ENCODE data around the gene CPNE9. TPM values are rescaled to one million over a fixed set of nuclear protein-coding genes. Genes with fewer than 3 reads are reported as not detected.

CPNE9 gene
- total RNA-seq, 1 donor from 2014 or later, result not detected

GRCh38 chr3:9721700-9722060, 18.0 kb downstream of the CPNE9 start:
- Mint-ChIP-seq H3K4me1 (ENCODE audit: low read depth) (no peaks in the 10 kb centered on the region), H3K27ac (ENCODE audit: unreplicated experiment) (no peak overlapping the region), H3K36me3 (ENCODE audit: low read depth) (no peaks in the 10 kb centered on the region), H3K4me3 (ENCODE audit: unreplicated experiment) (no peak overlapping the region), H3K27me3 (ENCODE audit: low read depth) (peaks cover 58% of the 10 kb centered on the region), H3K9me3 (ENCODE audit: low read depth) (no peaks in the 10 kb centered on the region)
- TF ChIP-seq CTCF (IDR thresholded peaks at IDR 0.05), result no peak
- no peak for DNase-seq (ENCODE audit: low spot score)

GRCh38 chr3:9725775-9726515, 22.3 kb downstream of the CPNE9 start:
- Mint-ChIP-seq H3K4me1 (ENCODE audit: low read depth) (peaks cover 9% of the 10 kb centered on the region), H3K27ac (ENCODE audit: unreplicated experiment) (no peak overlapping the region), H3K9me3 (ENCODE audit: low read depth) (no peaks in the 10 kb centered on the region), H3K4me3 (ENCODE audit: unreplicated experiment) (no peak overlapping the region), H3K27me3 (ENCODE audit: low read depth) (peaks cover 31% of the 10 kb centered on the region), H3K36me3 (ENCODE audit: low read depth) (no peaks in the 10 kb centered on the region)
- DNase-seq (ENCODE audit: low spot score), result no peak
- TF ChIP-seq CTCF (IDR thresholded peaks at IDR 0.05), result no peak

GRCh38 chr3:9727041-9727595, 23.5 kb downstream of the CPNE9 start:
- Mint-ChIP-seq H3K36me3 (ENCODE audit: low read depth) (no peaks in the 10 kb centered on the region), H3K4me3 (ENCODE audit: unreplicated experiment) (no peak overlapping the region), H3K4me1 (ENCODE audit: low read depth) (peaks cover 9% of the 10 kb centered on the region), H3K9me3 (ENCODE audit: low read depth) (no peaks in the 10 kb centered on the region), H3K27me3 (ENCODE audit: low read depth) (peaks cover 24% of the 10 kb centered on the region), H3K27ac (ENCODE audit: unreplicated experiment) (no peak overlapping the region)
- peak; percentile 40 for TF ChIP-seq CTCF (IDR thresholded peaks at IDR 0.05)
- no peak for DNase-seq (ENCODE audit: low spot score)

GRCh38 chr3:9727743-9728142, 24.1 kb downstream of the CPNE9 start:
- Mint-ChIP-seq H3K36me3 (ENCODE audit: low read depth) (no peaks in the 10 kb centered on the region), H3K27me3 (ENCODE audit: low read depth) (peaks cover 18% of the 10 kb centered on the region), H3K9me3 (ENCODE audit: low read depth) (no peaks in the 10 kb centered on the region), H3K4me3 (ENCODE audit: unreplicated experiment) (no peak overlapping the region), H3K27ac (ENCODE audit: unreplicated experiment) (no peak overlapping the region), H3K4me1 (ENCODE audit: low read depth) (peaks cover 14% of the 10 kb centered on the region)
- no peak for TF ChIP-seq CTCF (IDR thresholded peaks at IDR 0.05)
- no peak for DNase-seq (ENCODE audit: low spot score)

- H3K9me3 Mint-ChIP-seq (ENCODE audit: low read depth), result no peaks in the 10 kb centered on the region
Measured at GRCh38 chr3:9729419-9729818, 25.8 kb downstream of the CPNE9 start.

More at GRCh38 chr3:9729419-9729818, 25.8 kb downstream of the CPNE9 start:
- Mint-ChIP-seq H3K27me3 (ENCODE audit: low read depth) (peaks cover 11% of the 10 kb centered on the region), H3K4me1 (ENCODE audit: low read depth) (peaks cover 28% of the 10 kb centered on the region), H3K27ac (ENCODE audit: unreplicated experiment) (no peak overlapping the region), H3K4me3 (ENCODE audit: unreplicated experiment) (no peak overlapping the region), H3K36me3 (ENCODE audit: low read depth) (no peaks in the 10 kb centered on the region)
- no peak for DNase-seq (ENCODE audit: low spot score)
- TF ChIP-seq CTCF (IDR thresholded peaks at IDR 0.05), result no peak
